Measurements from ENCODE around the gene EIF4G3. TPM values are rescaled to one million over a fixed set of nuclear protein-coding genes. Genes with fewer than 3 reads are reported as not detected.
A peak's percentile ranks its signal among the peaks of the same experiment; 100 is the strongest.

The EIF4G3 gene
- total and polyA plus RNA-seq, 9 of the 15 experiments (the other 6 are each of a cell fraction or from before 2014, with no cell fraction given): 6.7 to 40.5 (median 32.1) TPM

- TF ChIP-seq E2F8 (IDR thresholded peaks at IDR 0.05; ENCODE audit: low read depth, partially characterized antibody): no peak
- TF ChIP-seq HMGXB4 (CRISPR knock-in tag; IDR thresholded peaks at IDR 0.05): no peak
- peak in 1 of 2 experiments; percentile 41; a peak in 2 of 4 replicates for TF ChIP-seq SRF (CRISPR knock-in tag; IDR thresholded peaks at IDR 0.05)
- no peak for TF ChIP-seq ZNF174 (CRISPR knock-in tag; IDR thresholded peaks at IDR 0.05)
- no peak for TF ChIP-seq NCOA1 (IDR thresholded peaks at IDR 0.05; ENCODE audit: low read depth)
- no peak for TF ChIP-seq ILK (tag; IDR thresholded peaks at IDR 0.05; ENCODE audit: borderline replicate concordance, low read depth)
- TF ChIP-seq MBD2 (IDR thresholded peaks at IDR 0.05; ENCODE audit: borderline replicate concordance, low read depth): peak; percentile 43; the same call in 1 of the 2 replicates
- no peak for TF ChIP-seq ATF2 (CRISPR knock-in tag; IDR thresholded peaks at IDR 0.05)
- TF ChIP-seq NR1H2 (CRISPR knock-in tag; IDR thresholded peaks at IDR 0.05): no peak
- no peak for TF ChIP-seq PPARD (CRISPR knock-in tag; IDR thresholded peaks at IDR 0.05)
- TF ChIP-seq MTA1 (IDR thresholded peaks at IDR 0.05; ENCODE audit: borderline replicate concordance): peak; percentile 52; the same call in 1 of the 2 replicates
- peak; percentile 86 for TF ChIP-seq KDM5B (IDR thresholded peaks at IDR 0.05; ENCODE audit: insufficient replicate concordance, low read depth, low read length)
- TF ChIP-seq ZBTB33 (CRISPR knock-in tag; IDR thresholded peaks at IDR 0.05): peak; percentile 41; the same call in 1 of the 2 replicates
- TF ChIP-seq E4F1 (CRISPR knock-in tag; IDR thresholded peaks at IDR 0.05; ENCODE audit: borderline replicate concordance): no peak
Observed at GRCh38 chr1:21176586-21177555, at the start of gene EIF4G3 (continued).

Measured in K562 (cell line).